GM23338 (cell line): ENCODE data around the gene NAT8L. TPM values are rescaled to one million over a fixed set of nuclear protein-coding genes. Genes with fewer than 3 reads are reported as not detected.

ENCODE experiments used
- ATAC-seq: fragments of 200-7000 bp; cut with Tn5 transposase; 3 replicates; pipeline ENCODE4 v1.9.1; 2020
- DNase-seq: peaks from one replicate; pipeline ENCODE4 v3.0.0-alpha.2; 2015; ENCODE audit warnings: low spot score
- H2AFZ ChIP-seq: fragments of 200-600 bp; sonication (generic); 2 replicates; pipeline ENCODE4 v1.8.0; 2016; ENCODE audit warnings: antibody characterized with exemption, mild to moderate bottlenecking, moderate library complexity
- H3F3A ChIP-seq: fragments of 200-600 bp; sonication (generic); replicated peaks from 2 replicates; pipeline ENCODE4 v1.8.0; 2017; ENCODE audit warnings: antibody characterized with exemption, mixed run types, low read depth
- H3K27ac ChIP-seq: fragments of 200-600 bp; sonication (generic); 2 replicates; pipeline ENCODE4 v1.6.1; 2016; ENCODE audit warnings: low read depth
- H3K27me3 ChIP-seq: fragments of 200-600 bp; sonication (generic); 2 replicates; pipeline ENCODE4 v1.8.0; 2016; ENCODE audit warnings: mild to moderate bottlenecking, mixed run types, moderate library complexity; ENCODE audit not compliant: insufficient read depth
- H3K36me3 ChIP-seq: fragments of 200-600 bp; sonication (generic); 2 replicates; pipeline ENCODE4 v1.8.0; 2016; ENCODE audit warnings: mild to moderate bottlenecking; ENCODE audit not compliant: insufficient read depth
- H3K4me1 ChIP-seq: fragments of 200-600 bp; sonication (generic); 2 replicates; pipeline ENCODE4 v1.8.0; 2016; ENCODE audit warnings: mild to moderate bottlenecking, moderate library complexity; ENCODE audit not compliant: insufficient read depth
- H3K4me2 ChIP-seq: fragments of 200-600 bp; sonication (generic); 2 replicates; pipeline ENCODE4 v1.7.1; 2017; ENCODE audit warnings: mixed run types
- H3K4me3 ChIP-seq: fragments of 200-600 bp; sonication (generic); 2 replicates; pipeline ENCODE4 v1.6.1; 2016; ENCODE audit warnings: mixed run types
- H3K79me2 ChIP-seq: fragments of 200-600 bp; sonication (generic); replicated peaks from 2 replicates; pipeline ENCODE4 v1.8.0; 2017; ENCODE audit warnings: mild to moderate bottlenecking; ENCODE audit not compliant: insufficient read depth
- H3K9me2 ChIP-seq: fragments of 200-600 bp; sonication (generic); 2 replicates; pipeline ENCODE4 v1.8.0; 2017; ENCODE audit not compliant: insufficient read depth
- H4K20me1 ChIP-seq: fragments of 200-600 bp; sonication (generic); replicated peaks from 2 replicates; pipeline ENCODE4 v1.8.0; 2017; ENCODE audit warnings: mild to moderate bottlenecking; ENCODE audit not compliant: insufficient read depth
- H3K27ac Mint-ChIP-seq: 2 replicates; pipeline ENCODE4 v1.8.0; 2020; ENCODE audit warnings: inconsistent platforms, mild to moderate bottlenecking, moderate library complexity, mixed read lengths
- H3K27me3 Mint-ChIP-seq: 3 replicates; pipeline ENCODE4 v1.8.0; 2022; ENCODE audit warnings: low read depth, mild to moderate bottlenecking, moderate library complexity, mixed read lengths, inconsistent platforms; ENCODE audit not compliant: insufficient read depth, poor library complexity
- H3K36me3 Mint-ChIP-seq: 3 replicates; pipeline ENCODE4 v1.8.0; 2021; ENCODE audit warnings: low read depth, mild to moderate bottlenecking, inconsistent platforms, moderate library complexity, mixed read lengths
- H3K4me1 Mint-ChIP-seq: 3 replicates; pipeline ENCODE4 v1.8.0; 2020; ENCODE audit warnings: mild to moderate bottlenecking, inconsistent platforms, mixed read lengths
- H3K4me3 Mint-ChIP-seq: 3 replicates; pipeline ENCODE4 v1.8.0; 2021; ENCODE audit warnings: moderate library complexity, mild to moderate bottlenecking, inconsistent platforms, mixed read lengths
- H3K9me3 Mint-ChIP-seq: 3 replicates; pipeline ENCODE4 v1.8.0; 2020; ENCODE audit warnings: moderate library complexity, mild to moderate bottlenecking, inconsistent platforms, mixed read lengths
- CREB1 ChIP-seq: fragments of 250-450 bp; sonication (Bioruptor Pico); IDR thresholded peaks from 2 replicates; pipeline ENCODE4 v1.5.0; 2020; ENCODE audit warnings: low read depth, mild to moderate bottlenecking, moderate library complexity
- CTCF ChIP-seq, 2 experiments: fragments of 200-600 bp in 1 of 2; sonication (generic) in 1 of 2; conservative IDR thresholded peaks; 2 replicates each; pipeline versions ENCODE4 v1.5.1 to v1.6.1; 2016 to 2017; ENCODE audit warnings: antibody characterized with exemption in 2 of 2, low read depth in 2 of 2, mild to moderate bottlenecking in 2 of 2, moderate library complexity in 1 of 2
- ETS1 ChIP-seq: IDR thresholded peaks from 2 replicates; pipeline ENCODE4 v1.6.1; 2016; ENCODE audit warnings: antibody characterized with exemption
- EZH2 ChIP-seq: fragments of 200-600 bp; sonication (generic); IDR thresholded peaks from one replicate; pipeline ENCODE4 v1.8.0; 2017; ENCODE audit warnings: antibody characterized with exemption, mild to moderate bottlenecking, low read depth; ENCODE audit not compliant: unreplicated experiment
- EZH2phosphoT487 ChIP-seq: fragments of 200-600 bp; sonication (generic); IDR thresholded peaks from one replicate; pipeline ENCODE4 v1.8.1; 2018; ENCODE audit warnings: antibody characterized with exemption; ENCODE audit not compliant: unreplicated experiment
- JUNB ChIP-seq: IDR thresholded peaks from one replicate; pipeline ENCODE4 v1.6.1; 2016; ENCODE audit warnings: antibody characterized with exemption; ENCODE audit not compliant: unreplicated experiment
- NANOG ChIP-seq: IDR thresholded peaks from 2 replicates; pipeline ENCODE4 v1.6.1; 2016; ENCODE audit warnings: antibody characterized with exemption, borderline replicate concordance
- POLR2AphosphoS5 ChIP-seq: IDR thresholded peaks from 2 replicates; pipeline ENCODE4 v1.6.1; 2016; ENCODE audit warnings: antibody characterized with exemption, low read depth
- REST ChIP-seq: IDR thresholded peaks from one replicate; pipeline ENCODE4 v1.6.1; 2018; ENCODE audit warnings: antibody characterized with exemption; ENCODE audit not compliant: unreplicated experiment
- STAT1 ChIP-seq: IDR thresholded peaks from one replicate; pipeline ENCODE4 v1.6.1; 2016; ENCODE audit warnings: antibody characterized with exemption; ENCODE audit not compliant: unreplicated experiment
- ZNF114 ChIP-seq: fragments of 250-450 bp; sonication (Bioruptor Pico); IDR thresholded peaks from 2 replicates; pipeline ENCODE4 v1.5.0; 2020; ENCODE audit warnings: mild to moderate bottlenecking, moderate library complexity
- ZNF331 ChIP-seq: fragments of 250-450 bp; sonication (Bioruptor Pico); IDR thresholded peaks from 2 replicates; pipeline ENCODE4 v1.5.0; 2020; ENCODE audit warnings: low read depth, mild to moderate bottlenecking, moderate library complexity
- ZNF462 ChIP-seq: fragments of 250-450 bp; sonication (Bioruptor Pico); IDR thresholded peaks from 2 replicates; pipeline ENCODE4 v1.5.0; 2020; ENCODE audit warnings: mild to moderate bottlenecking, moderate library complexity
- polyA plus RNA-seq: library from polyadenylated mRNA; unstranded; fragments of >200 nt; fragmentation: Nextera tagmentation; extraction: Ambion mirVana; gene quantifications from 2 replicates; pipeline ENCODE4 v1.2.1, GENCODE V29; 2016
- total RNA-seq: library from RNA; depleted of rRNA; stranded (reverse); fragments of >200 nt; shearing (Covaris generic); gene quantifications from 2 replicates; pipeline ENCODE4 v1.2.3, GENCODE V29; 2014

The NAT8L gene
- total and polyA plus RNA-seq, 2 experiments from 2014 or later: 1.6 to 9.7 TPM

- no peak for DNase-seq
- no peaks in the 10 kb centered on the region for H3K79me2 ChIP-seq
- no peaks in the 10 kb centered on the region for H3K36me3 ChIP-seq
- no peak overlapping the region for H3K4me3 ChIP-seq
- Mint-ChIP-seq H3K4me1 (no peaks in the 10 kb centered on the region), H3K36me3 (no peaks in the 10 kb centered on the region; the same call in 2 of the 3 replicates), H3K27ac (no peak overlapping the region), H3K9me3 (peaks cover 14% of the 10 kb centered on the region; the same call in 2 of the 3 replicates), H3K4me3 (no peak overlapping the region), H3K27me3 (peaks cover 5% of the 10 kb centered on the region)
- no peak for ATAC-seq
- H3K4me1 ChIP-seq: no peaks in the 10 kb centered on the region
- H3F3A ChIP-seq: no peaks in the 10 kb centered on the region
- no peaks in the 10 kb centered on the region for H3K9me2 ChIP-seq
- no peak overlapping the region for H3K27ac ChIP-seq
- TF ChIP-seq ZNF331 (CRISPR knock-in tag): no peak
- no peak for TF ChIP-seq CTCF (conservative IDR thresholded peaks at IDR 0.05; ENCODE audit: low read depth in 2 of 2)
- no peak for TF ChIP-seq ETS1
- no peak for TF ChIP-seq NANOG
- no peak for TF ChIP-seq POLR2AphosphoS5
- TF ChIP-seq REST: no peak
- TF ChIP-seq CREB1 (CRISPR knock-in tag): no peak
- no peak for TF ChIP-seq EZH2
- TF ChIP-seq JUNB: no peak
- TF ChIP-seq ZNF462 (CRISPR knock-in tag): no peak
- no peak for TF ChIP-seq STAT1
- no peak for TF ChIP-seq EZH2phosphoT487
- TF ChIP-seq ZNF114 (CRISPR knock-in tag): no peak
- no peak overlapping the region for H2AFZ ChIP-seq
- H3K4me2 ChIP-seq: no peak overlapping the region
- no peaks in the 10 kb centered on the region; the same call in 1 of the 2 replicates for H4K20me1 ChIP-seq
- no peaks in the 10 kb centered on the region for H3K27me3 ChIP-seq
Measured at GRCh38 chr4:2096073-2096609, 37.0 kb downstream of the NAT8L start.
